OCI-LY7 (cell line): ENCODE measurements around the gene YTHDF1. TPM values are rescaled to one million over a fixed set of nuclear protein-coding genes. Genes with fewer than 3 reads are reported as not detected.

Experiments
- Bru-seq: library from RNA; stranded (reverse); fragments of 400-500 nt; gene quantifications from one replicate; lab custom pipeline; 2021; lab: Mats Ljungman, UMichigan
- BruChase-seq, 2 experiments: library from RNA; stranded (reverse); fragments of 400-500 nt; gene quantifications; one replicate each; lab custom pipeline; 2021; lab: Mats Ljungman, UMichigan
- BruUV-seq: library from RNA; stranded (reverse); fragments of 400-500 nt; replicated peaks from 2 replicates; lab custom pipeline; 2021; lab: Mats Ljungman, UMichigan
- CTCF ChIA-PET: fragments of 300-600 bp; sonication (Branson Sonifier 250); formaldehyde crosslinking; loops from one replicate; lab custom pipeline; 2022; ENCODE audit warnings: antibody characterized with exemption; ENCODE audit not compliant: unreplicated experiment; lab: Charles Lee
- POLR2A ChIA-PET: fragments of 300-600 bp; sonication (Branson Sonifier 250); formaldehyde crosslinking; loops from one replicate; lab custom pipeline; 2022; ENCODE audit warnings: antibody characterized with exemption; lab: Charles Lee
- DNase-seq: peaks from one replicate; pipeline ENCODE4 v3.0.0-alpha.2; 2015; ENCODE audit warnings: low spot score
- H2AFZ ChIP-seq: fragments of 200-600 bp; sonication (generic), shearing (Covaris generic); 2 replicates; pipeline ENCODE4 v1.6.1; 2014; ENCODE audit warnings: mild to moderate bottlenecking, antibody characterized with exemption, low read length, moderate library complexity
- H3K27ac ChIP-seq: fragments of 200-600 bp; sonication (generic); 2 replicates; pipeline ENCODE4 v1.5.1; 2014; ENCODE audit warnings: mixed run types, low read depth, mild to moderate bottlenecking, moderate library complexity, low read length, inconsistent platforms; ENCODE audit not compliant: poor library complexity, severe bottlenecking
- H3K36me3 ChIP-seq: fragments of 200-600 bp; sonication (generic); 2 replicates; pipeline ENCODE4 v1.6.1; 2014; ENCODE audit warnings: mild to moderate bottlenecking, antibody characterized with exemption, low read length, moderate library complexity, mixed read lengths; ENCODE audit not compliant: insufficient read depth
- H3K4me1 ChIP-seq: fragments of 200-600 bp; sonication (generic); 2 replicates; pipeline ENCODE4 v1.5.1; 2014; ENCODE audit warnings: mild to moderate bottlenecking, low read length; ENCODE audit not compliant: insufficient read depth, poor library complexity, severe bottlenecking
- H3K4me2 ChIP-seq: fragments of 200-600 bp; sonication (generic); 2 replicates; pipeline ENCODE4 v1.6.1; 2014; ENCODE audit warnings: mild to moderate bottlenecking, low read length
- H3K4me3 ChIP-seq: fragments of 200-600 bp; sonication (generic); 2 replicates; pipeline ENCODE4 v1.5.1; 2014; ENCODE audit warnings: mild to moderate bottlenecking, low read depth, low read length; ENCODE audit not compliant: poor library complexity, severe bottlenecking
- H3K79me2 ChIP-seq: fragments of 200-600 bp; sonication (generic); 2 replicates; pipeline ENCODE4 v1.6.1; 2016; ENCODE audit warnings: low read depth, mild to moderate bottlenecking, low read length, moderate library complexity, mixed read lengths; ENCODE audit not compliant: insufficient read depth
- H3K9me2 ChIP-seq: fragments of 200-600 bp; sonication (generic); 2 replicates; pipeline ENCODE4 v1.6.1; 2016; ENCODE audit warnings: mild to moderate bottlenecking, low read length, mixed read lengths; ENCODE audit not compliant: insufficient read depth
- H3K9me3 ChIP-seq: fragments of 200-600 bp; sonication (generic); 2 replicates; pipeline ENCODE4 v1.6.1; 2014; ENCODE audit warnings: mild to moderate bottlenecking, mixed run types, low read length, mixed read lengths
- H4K20me1 ChIP-seq: fragments of 200-600 bp; sonication (generic); 2 replicates; pipeline ENCODE4 v1.6.1; 2014; ENCODE audit warnings: mild to moderate bottlenecking, antibody characterized with exemption, low read length, moderate library complexity, mixed read lengths; ENCODE audit not compliant: insufficient read depth
- EZH2phosphoT487 ChIP-seq: fragments of 200-600 bp; sonication (generic); IDR thresholded peaks from 2 replicates; pipeline ENCODE4 v1.6.1; 2018; ENCODE audit warnings: low read depth, borderline replicate concordance, mild to moderate bottlenecking, mixed run types, antibody characterized with exemption, low read length, moderate library complexity, mixed read lengths
- intact Hi-C: fragments of 100-400 bp; cut with micrococcal nuclease; formaldehyde crosslinking; loops from one replicate; pipeline ENCODE4 v1.10.0; 2022; ENCODE audit not compliant: unreplicated experiment
- long read RNA-seq: library from polyadenylated mRNA; stranded (forward); transcript quantifications from one replicate; pipeline ENCODE4 v2.0.0, GENCODE V29; 2022
- total RNA-seq, 2 experiments: library from RNA; depleted of rRNA in 1 of 2; stranded (reverse); fragments of >200 nt in 1 of 2; shearing (Covaris generic) in 1 of 2; gene quantifications; 2 replicates each; pipeline ENCODE4 v1.2.3, GENCODE V29; 2014 to 2022
- TF ChIP-seq, protein P1 (sequence below): fragments of 200-600 bp; sonication (generic); conservative IDR thresholded peaks from 2 replicates; pipeline ENCODE4 v1.5.1; 2014; ENCODE audit warnings: mild to moderate bottlenecking, antibody characterized with exemption, low read length, moderate library complexity, mixed read lengths

Gene YTHDF1
- 26.7 and 31.3 TPM in 2 replicates for total RNA-seq (2014; rRNA removed; shearing (Covaris generic))
- 42.3 and 42.7 TPM in 2 replicates for total RNA-seq (2022)
- Bru-seq, nascent RNA = percentile 84 among the genes with signal in this experiment
- percentile 83 among the genes with signal in this experiment for BruChase-seq, experiment 1, labeled RNA remaining after a 6-hour chase
- percentile 95 among the genes with signal in this experiment for BruChase-seq, experiment 2, labeled RNA remaining after a 2-hour chase
- long read RNA-seq, transcript YTHDF1-202 (5 exons, 3,301 nt) = major isoform, 51 of 88 reads
- long read RNA-seq, partial matches to known transcripts = 25 of 88 reads
- long read RNA-seq, other reads (novel, unspliced or antisense) = 11 of 88 reads

DNA sequence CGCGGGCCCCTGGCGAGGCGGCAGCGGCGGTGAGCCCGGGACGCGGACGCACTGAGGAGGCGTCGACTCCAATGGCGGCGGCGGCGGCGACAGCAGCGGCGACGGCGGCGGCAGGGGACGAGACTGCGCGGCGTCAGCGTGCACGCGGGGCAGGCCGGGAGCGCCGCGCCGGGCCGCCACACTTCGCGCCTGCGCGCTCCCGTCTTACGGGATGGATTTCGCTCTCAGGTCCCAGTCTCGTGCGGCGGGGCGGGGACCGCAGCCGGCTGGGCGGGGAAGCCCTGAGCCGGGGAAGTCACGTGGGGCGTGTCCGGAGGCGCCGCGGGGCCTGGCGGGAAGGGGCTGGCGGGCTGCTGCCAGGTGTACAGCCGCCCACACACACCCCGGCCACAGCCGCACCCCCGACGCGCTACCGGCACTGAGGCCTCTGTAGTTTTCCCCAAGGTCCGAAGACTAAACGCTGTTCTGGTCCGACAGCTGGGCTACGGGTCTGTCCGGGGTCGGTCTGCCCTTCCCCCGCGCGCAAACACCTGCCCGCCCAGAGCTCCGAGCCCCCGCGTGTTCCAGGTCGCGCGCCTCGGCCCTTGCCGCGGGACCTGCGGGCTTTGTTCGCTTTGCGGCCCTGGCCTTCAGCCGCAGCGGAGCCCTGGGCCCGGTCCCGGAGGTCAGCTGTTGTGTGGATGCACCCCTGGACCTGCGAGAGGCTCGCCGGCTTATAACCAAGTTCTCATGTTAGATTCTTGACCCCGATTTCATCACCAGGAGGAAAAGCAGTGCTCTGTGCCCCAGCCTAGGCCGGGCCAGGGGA lies at the start of gene YTHDF1:
Gene YTHDF1 (minus strand): TSS at position 91 of the 808 bp plus-strand sequence. CDS start 239 bp downstream, outside the sequence.
- peak; percentile 98 for DNase-seq
- intact Hi-C loops = loop anchor here (5.0 kb wide), 1 partner anchor 56 kb away; the partner anchor contains the start of gene ARFGAP1
- Histone ChIP-seq H3K36me3 (peaks cover 44% of the 10 kb centered on the region), H3K4me3 (peak within 1 kb of the TSS; percentile 100), H3K4me1 (peaks cover 23% of the 10 kb centered on the region), H3K79me2 (peaks cover 45% of the 10 kb centered on the region), H3K9me3 (no peaks in the 10 kb centered on the region), H3K4me2 (peak within 1 kb of the TSS; percentile 92), H2AFZ (peak within 1 kb of the TSS; percentile 77; the same call in 1 of the 2 replicates), H3K27ac (peak within 1 kb of the TSS; percentile 62), H4K20me1 (peaks cover 19% of the 10 kb centered on the region), H3K9me2 (no peaks in the 10 kb centered on the region)
- BruUV-seq = TSS peak; percentile 93
- POLR2A ChIA-PET = no interaction called here
- TF ChIP-seq, protein P1, sequence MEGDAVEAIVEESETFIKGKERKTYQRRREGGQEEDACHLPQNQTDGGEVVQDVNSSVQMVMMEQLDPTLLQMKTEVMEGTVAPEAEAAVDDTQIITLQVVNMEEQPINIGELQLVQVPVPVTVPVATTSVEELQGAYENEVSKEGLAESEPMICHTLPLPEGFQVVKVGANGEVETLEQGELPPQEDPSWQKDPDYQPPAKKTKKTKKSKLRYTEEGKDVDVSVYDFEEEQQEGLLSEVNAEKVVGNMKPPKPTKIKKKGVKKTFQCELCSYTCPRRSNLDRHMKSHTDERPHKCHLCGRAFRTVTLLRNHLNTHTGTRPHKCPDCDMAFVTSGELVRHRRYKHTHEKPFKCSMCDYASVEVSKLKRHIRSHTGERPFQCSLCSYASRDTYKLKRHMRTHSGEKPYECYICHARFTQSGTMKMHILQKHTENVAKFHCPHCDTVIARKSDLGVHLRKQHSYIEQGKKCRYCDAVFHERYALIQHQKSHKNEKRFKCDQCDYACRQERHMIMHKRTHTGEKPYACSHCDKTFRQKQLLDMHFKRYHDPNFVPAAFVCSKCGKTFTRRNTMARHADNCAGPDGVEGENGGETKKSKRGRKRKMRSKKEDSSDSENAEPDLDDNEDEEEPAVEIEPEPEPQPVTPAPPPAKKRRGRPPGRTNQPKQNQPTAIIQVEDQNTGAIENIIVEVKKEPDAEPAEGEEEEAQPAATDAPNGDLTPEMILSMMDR = no peak
- TF ChIP-seq EZH2phosphoT487 = no peak
- CTCF ChIA-PET = interaction anchor here (0.5 kb wide), 1 partner anchor 1201 kb away, joined by 8 read pairs; no protein-coding TSS in a partner anchor

DNA sequence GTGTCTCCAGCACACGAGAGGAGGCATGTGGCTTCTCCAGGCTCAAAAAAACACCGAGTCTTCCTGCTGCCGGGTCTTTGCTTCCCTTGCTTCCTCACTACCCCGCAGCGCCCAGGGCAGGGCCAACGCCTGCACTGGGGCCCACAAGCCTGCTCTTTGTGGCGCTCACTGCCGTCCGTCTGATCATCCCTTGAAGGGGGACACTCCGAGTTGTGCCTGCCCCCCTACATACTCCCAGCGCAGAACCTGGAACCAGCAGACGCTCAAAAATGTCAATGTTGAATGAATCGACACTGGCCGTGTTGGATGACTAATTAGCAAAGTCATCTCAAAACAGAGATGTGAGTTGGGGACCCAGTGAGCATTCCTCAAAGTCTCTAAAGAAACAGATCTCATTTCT lies 48.6 kb upstream of the YTHDF1 start:
- CTCF ChIA-PET = no interaction called here
- POLR2A ChIA-PET = no interaction called here
- no TSS peak for BruUV-seq
- no peak for DNase-seq
- H3K4me1 ChIP-seq = no peaks in the 10 kb centered on the region
- no peaks in the 10 kb centered on the region for H3K36me3 ChIP-seq
- no peak overlapping the region for H2AFZ ChIP-seq
- H3K27ac ChIP-seq = no peak overlapping the region
- no peaks in the 10 kb centered on the region for H3K9me2 ChIP-seq
- no peaks in the 10 kb centered on the region for H4K20me1 ChIP-seq
- H3K4me2 ChIP-seq = no peak overlapping the region
- H3K79me2 ChIP-seq = no peaks in the 10 kb centered on the region
- TF ChIP-seq, protein P1 = no peak
- no peak for TF ChIP-seq EZH2phosphoT487
- intact Hi-C loops = no loop called here
- H3K4me3 ChIP-seq = no peak overlapping the region
- H3K9me3 ChIP-seq = no peaks in the 10 kb centered on the region
